Kidney glomerular epithelial cell (primary cell): ENCODE data around the gene ABHD1.

Experiments
- DNase-seq: peaks from one replicate; lab custom pipeline; 2025; lab: John Stamatoyannopoulos, UW

Gene ABHD1

DNA sequence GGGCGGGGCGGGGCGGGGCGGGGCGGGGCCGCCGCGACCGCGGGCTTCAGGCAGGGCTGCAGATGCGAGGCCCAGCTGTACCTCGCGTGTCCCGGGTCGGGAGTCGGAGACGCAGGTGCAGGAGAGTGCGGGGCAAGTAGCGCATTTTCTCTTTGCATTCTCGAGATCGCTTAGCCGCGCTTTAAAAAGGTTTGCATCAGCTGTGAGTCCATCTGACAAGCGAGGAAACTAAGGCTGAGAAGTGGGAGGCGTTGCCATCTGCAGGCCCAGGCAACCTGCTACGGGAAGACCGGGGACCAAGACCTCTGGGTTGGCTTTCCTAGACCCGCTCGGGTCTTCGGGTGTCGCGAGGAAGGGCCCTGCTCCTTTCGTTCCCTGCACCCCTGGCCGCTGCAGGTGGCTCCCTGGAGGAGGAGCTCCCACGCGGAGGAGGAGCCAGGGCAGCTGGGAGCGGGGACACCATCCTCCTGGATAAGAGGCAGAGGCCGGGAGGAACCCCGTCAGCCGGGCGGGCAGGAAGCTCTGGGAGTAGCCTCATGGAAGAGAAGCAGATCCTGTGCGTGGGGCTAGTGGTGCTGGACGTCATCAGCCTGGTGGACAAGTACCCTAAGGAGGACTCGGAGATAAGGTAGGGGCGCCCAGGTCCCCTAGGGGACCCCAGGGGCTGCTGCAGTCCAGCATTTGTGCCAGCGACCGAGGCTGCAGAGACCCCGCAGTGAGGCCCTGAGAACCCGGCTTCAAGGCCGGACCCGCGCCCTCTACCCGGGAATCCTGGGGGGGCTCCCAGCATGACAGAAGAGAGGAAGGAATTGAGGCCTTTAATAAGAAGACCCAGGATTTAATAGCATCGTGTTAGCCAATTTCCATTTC lies 36.7 kb upstream of the ABHD1 start, which contains the start of gene KHK:
TSS of gene KHK (plus strand) at position 49 of the 870 bp plus-strand sequence. CDS start at position 537, 488 bp downstream.
- no peak for DNase-seq

GRCh38 chr2:27087823-27088410 lies 35.7 kb upstream of the ABHD1 start:
- no peak for DNase-seq

GRCh38 chr2:27088634-27089033 lies 35.0 kb upstream of the ABHD1 start:
- no peak for DNase-seq

DNA sequence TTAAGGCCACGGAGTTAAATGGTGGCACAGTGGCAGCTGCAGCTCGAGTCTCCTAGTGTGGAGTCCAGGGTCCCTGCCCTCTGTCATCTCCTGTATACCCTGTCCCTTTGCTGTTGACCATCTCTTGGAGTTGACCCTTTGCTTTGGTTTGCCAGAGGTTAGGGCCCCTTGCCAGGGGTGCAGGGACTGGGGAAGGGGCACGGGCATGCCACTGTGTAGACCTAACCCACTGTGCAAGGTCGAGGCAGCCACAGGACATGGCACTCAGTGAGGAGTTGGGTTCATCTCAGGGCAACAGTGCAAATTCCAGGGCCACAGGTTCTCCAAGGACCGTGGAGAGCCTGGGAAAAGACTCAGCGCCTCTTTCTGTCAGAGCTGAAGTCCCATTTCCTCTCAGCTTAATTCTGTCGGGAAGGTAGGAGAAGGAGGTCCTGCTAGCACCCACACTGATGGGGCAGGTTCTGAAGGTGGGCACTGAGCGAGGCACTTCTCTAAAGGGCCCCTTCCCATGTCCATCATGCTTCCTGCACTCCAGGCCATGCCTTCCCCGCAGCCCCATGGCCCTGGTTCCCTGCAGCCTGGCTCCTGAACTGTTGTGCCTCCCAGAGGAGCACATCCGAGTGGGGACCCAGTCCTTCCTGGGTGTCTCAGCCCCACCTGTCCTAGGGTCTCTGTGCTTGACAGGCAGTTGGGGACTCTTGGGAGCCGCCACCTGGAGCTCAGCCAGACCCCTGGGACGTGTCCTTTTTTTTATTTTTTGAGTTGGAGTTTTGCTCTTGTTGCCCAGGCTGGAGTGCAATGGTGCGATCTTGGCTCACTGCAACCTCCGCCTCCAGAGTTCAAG lies 34.3 kb upstream of the ABHD1 start:
- no peak for DNase-seq

DNA sequence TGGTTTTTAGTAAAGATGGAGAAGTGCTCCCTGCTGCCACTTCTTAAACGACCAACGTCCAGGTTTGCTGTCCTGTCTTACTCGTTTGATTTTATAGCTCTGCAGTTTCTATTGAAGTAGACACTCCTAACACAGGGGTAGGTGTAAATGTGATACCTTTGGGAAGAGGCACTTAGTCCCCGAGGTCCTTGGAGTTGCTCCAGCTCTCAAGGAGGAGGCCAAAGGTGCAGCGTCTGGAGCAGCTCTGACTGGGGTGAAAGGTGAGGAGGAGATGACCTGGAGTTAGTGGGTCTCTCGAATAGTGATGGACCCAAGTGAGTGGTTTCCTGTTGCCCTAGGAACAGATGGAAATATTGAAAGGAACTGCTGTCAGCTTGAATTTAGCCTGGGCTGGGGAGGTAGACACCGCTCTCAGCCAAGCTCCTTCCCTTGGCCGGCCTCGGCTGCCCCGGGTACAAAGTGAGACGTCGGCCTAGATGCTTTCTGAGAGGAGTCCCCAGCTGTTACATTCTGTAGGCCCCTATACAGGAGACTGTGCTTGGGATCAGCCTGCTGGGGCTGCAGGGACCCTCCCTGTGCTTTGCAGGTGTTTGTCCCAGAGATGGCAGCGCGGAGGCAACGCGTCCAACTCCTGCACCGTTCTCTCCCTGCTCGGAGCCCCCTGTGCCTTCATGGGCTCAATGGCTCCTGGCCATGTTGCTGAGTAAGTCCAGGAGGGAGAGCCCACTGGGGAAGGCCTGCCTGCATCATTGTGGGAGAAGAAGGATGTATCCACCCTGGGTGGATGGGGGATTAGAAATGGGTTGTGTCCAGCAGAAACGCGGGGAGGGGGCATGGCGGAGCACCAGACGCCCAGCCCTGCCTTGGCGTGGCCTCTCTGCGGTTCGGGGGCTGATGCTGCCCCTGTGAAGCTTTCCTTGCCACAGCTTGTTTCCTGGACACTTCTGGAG lies 31.6 kb upstream of the ABHD1 start:
- DNase-seq = no peak

- peak; percentile 25 for DNase-seq
Measured at GRCh38 chr2:27092696-27093429, 30.8 kb upstream of the ABHD1 start.

- no peak for DNase-seq
Measured at GRCh38 chr2:27093430-27094352, 29.9 kb upstream of the ABHD1 start.

- no peak for DNase-seq
Measured at GRCh38 chr2:27094353-27094984, 29.1 kb upstream of the ABHD1 start.

- no peak for DNase-seq
Measured at GRCh38 chr2:27095427-27095744, 28.2 kb upstream of the ABHD1 start.

- peak; percentile 18 for DNase-seq
Measured at GRCh38 chr2:27095745-27096651, 27.6 kb upstream of the ABHD1 start.

- no peak for DNase-seq
Measured at GRCh38 chr2:27096748-27097297, 26.8 kb upstream of the ABHD1 start.

GRCh38 chr2:27097341-27097740 lies 26.3 kb upstream of the ABHD1 start:
- no peak for DNase-seq

DNA sequence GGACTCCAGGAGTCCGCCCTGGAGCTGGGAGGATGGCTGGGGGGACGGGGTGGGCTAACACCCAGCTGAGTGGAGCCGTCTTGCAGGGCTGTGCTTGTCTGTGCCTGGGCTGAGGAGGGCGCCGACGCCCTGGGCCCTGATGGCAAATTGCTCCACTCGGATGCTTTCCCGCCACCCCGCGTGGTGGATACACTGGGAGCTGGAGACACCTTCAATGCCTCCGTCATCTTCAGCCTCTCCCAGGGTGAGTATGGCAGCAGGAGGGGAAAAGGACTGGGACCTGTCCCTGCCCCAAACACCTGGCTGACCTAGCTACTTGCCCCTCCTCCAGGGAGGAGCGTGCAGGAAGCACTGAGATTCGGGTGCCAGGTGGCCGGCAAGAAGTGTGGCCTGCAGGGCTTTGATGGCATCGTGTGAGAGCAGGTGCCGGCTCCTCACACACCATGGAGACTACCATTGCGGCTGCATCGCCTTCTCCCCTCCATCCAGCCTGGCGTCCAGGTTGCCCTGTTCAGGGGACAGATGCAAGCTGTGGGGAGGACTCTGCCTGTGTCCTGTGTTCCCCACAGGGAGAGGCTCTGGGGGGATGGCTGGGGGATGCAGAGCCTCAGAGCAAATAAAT lies 24.2 kb upstream of the ABHD1 start:
- DNase-seq = no peak

DNA sequence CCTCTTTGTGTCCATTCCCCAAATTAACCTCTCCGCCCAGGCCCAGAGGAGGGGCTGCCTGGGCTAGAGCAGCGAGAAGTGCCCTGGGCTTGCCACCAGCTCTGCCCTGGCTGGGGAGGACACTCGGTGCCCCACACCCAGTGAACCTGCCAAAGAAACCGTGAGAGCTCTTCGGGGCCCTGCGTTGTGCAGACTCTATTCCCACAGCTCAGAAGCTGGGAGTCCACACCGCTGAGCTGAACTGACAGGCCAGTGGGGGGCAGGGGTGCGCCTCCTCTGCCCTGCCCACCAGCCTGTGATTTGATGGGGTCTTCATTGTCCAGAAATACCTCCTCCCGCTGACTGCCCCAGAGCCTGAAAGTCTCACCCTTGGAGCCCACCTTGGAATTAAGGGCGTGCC lies 23.6 kb upstream of the ABHD1 start:
- DNase-seq = no peak

GRCh38 chr2:27102329-27102728 lies 21.3 kb upstream of the ABHD1 start:
- DNase-seq = no peak

DNA sequence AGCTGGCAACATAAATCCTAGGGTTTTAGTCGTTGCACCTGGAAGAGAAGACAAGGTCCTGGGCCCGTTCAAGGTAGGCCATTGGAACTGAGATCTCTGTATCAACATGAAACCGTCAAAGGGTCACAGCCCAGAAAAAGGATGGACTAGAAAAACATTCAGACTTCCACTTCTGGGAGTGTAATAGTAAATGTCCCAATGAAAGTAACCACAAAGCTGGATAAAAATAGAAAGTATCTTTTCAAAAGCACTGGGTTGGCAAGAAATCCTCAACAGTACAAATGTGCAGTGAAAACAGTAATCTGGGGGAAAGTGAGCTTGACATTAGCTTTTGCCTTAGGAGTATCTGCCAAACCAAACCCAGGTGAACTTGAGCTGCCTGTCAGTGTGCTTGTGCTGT lies 17.6 kb upstream of the ABHD1 start:
- DNase-seq = no peak

DNA sequence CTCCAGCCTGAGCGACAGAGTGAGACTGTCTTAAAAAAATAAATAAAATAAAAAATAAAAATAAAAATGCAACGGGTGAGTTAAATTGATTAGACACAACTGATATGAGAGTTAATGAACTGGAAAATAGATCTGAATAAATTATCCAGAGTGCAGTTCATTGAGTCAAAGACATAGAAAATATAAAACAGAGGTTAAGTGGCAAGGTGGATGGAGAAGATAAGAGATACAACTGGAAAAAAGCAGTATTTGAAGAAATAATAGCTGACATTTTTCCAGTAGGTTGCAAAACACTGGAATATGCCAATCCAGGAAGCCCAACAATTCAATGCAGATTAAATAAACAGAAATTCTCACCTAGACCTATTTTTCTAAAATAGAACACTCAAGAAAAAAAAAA lies 15.4 kb upstream of the ABHD1 start:
- DNase-seq = no peak
